GM06990 (cell line): ENCODE data around the gene B3GNT3.

Source experiments
- DNase-seq: peaks from one replicate; pipeline ENCODE4 v3.0.0-alpha.2; 2011; ENCODE audit not compliant: insufficient read length; ENCODE audit errors: extremely low read depth
- H3K27me3 ChIP-seq: replicated peaks from 2 replicates; pipeline ENCODE4 v1.6.0; 2011; ENCODE audit warnings: low read length; ENCODE audit not compliant: control insufficient read depth, insufficient read depth
- H3K36me3 ChIP-seq: 2 replicates; pipeline ENCODE4 v1.5.1; 2011; ENCODE audit warnings: low read length; ENCODE audit not compliant: control insufficient read depth, insufficient read depth
- H3K4me3 ChIP-seq: replicated peaks from 2 replicates; pipeline ENCODE4 v1.5.1; 2011; ENCODE audit warnings: low read depth, mild to moderate bottlenecking, control low read depth, low read length
- CTCF ChIP-seq: IDR thresholded peaks from 2 replicates; pipeline ENCODE4 v1.5.1; 2011; ENCODE audit warnings: low read length, control low read depth, mild to moderate bottlenecking, inconsistent platforms; ENCODE audit not compliant: insufficient read depth, poor library complexity, severe bottlenecking

The B3GNT3 gene

GRCh38 chr19:17812099-17812498 lies 17.2 kb downstream of the B3GNT3 start:
- no peak overlapping the region for H3K4me3 ChIP-seq
- no peaks in the 10 kb centered on the region for H3K36me3 ChIP-seq
- 0 out of 2 replicates have a peak, but pooled peaks cover 1% of the 10 kb centered on the region for H3K27me3 ChIP-seq
- DNase-seq, result no peak
- TF ChIP-seq CTCF, result no peak

- TF ChIP-seq CTCF, result no peak
- Histone ChIP-seq H3K36me3 (no peaks in the 10 kb centered on the region), H3K27me3 (no peaks in the 10 kb centered on the region), H3K4me3 (no peak overlapping the region)
- DNase-seq, result no peak
Observed at GRCh38 chr19:17817668-17818363, 22.9 kb downstream of the B3GNT3 start.

- Histone ChIP-seq H3K36me3 (peaks cover 3% of the 10 kb centered on the region), H3K27me3 (no peaks in the 10 kb centered on the region), H3K4me3 (no peak within 1 kb of the TSS)
- DNase-seq, result no peak
- TF ChIP-seq CTCF, result no peak
Observed at GRCh38 chr19:17821190-17821589, 26.3 kb downstream of the B3GNT3 start, which contains the start of gene INSL3. Gene INSL3, minus strand, starts transcription at chr19:17821519. Its CDS starts 13 bp downstream, at chr19:17821506.

- Histone ChIP-seq H3K27me3 (no peaks in the 10 kb centered on the region), H3K4me3 (no peak overlapping the region), H3K36me3 (peaks cover 6% of the 10 kb centered on the region)
- TF ChIP-seq CTCF, result no peak
- DNase-seq, result no peak
Observed at GRCh38 chr19:17824339-17824738, 29.4 kb downstream of the B3GNT3 start.

- Histone ChIP-seq H3K4me3 (no peak overlapping the region), H3K36me3 (peaks cover 18% of the 10 kb centered on the region), H3K27me3 (no peaks in the 10 kb centered on the region)
- TF ChIP-seq CTCF, result no peak
- no peak for DNase-seq
Observed at GRCh38 chr19:17826508-17827056, 31.6 kb downstream of the B3GNT3 start.
